ENCODE data around the gene CISH.
A peak's percentile ranks its signal among the peaks of the same experiment; 100 is the strongest.

The CISH gene

GRCh38 chr3:50622881-50623280 is 11.3 kb upstream of the CISH start:
- Histone ChIP-seq H3K9me3 (ENCODE audit: insufficient read depth, low read length) (no peaks in the 10 kb centered on the region), H3K4me3 (ENCODE audit: insufficient read length, low read depth) (no peak overlapping the region), H3K9ac (ENCODE audit: insufficient read length, low read depth) (no peak overlapping the region), H3K36me3 (ENCODE audit: insufficient read depth, insufficient read length, low read length) (peaks cover 41% of the 10 kb centered on the region), H3K27me3 (ENCODE audit: insufficient read depth, insufficient read length) (no peaks in the 10 kb centered on the region), H3K4me1 (ENCODE audit: insufficient read depth, insufficient read length) (peaks cover 17% of the 10 kb centered on the region)
- no peak for DNase-seq (ENCODE audit: low read depth, low spot score)
- no peak for TF ChIP-seq SUZ12 (IDR thresholded peaks at IDR 0.05; ENCODE audit: extremely low read depth, insufficient read depth, insufficient read length)
- TF ChIP-seq ZNF274 (IDR thresholded peaks at IDR 0.05; ENCODE audit: low read depth, low read length): no peak
- no peak for TF ChIP-seq YY1 (IDR thresholded peaks at IDR 0.05; ENCODE audit: insufficient read depth, insufficient read length)

GRCh38 chr3:50620820-50621219 is 9.2 kb upstream of the CISH start:
- peaks cover 13% of the 10 kb centered on the region for H3K4me1 ChIP-seq (ENCODE audit: insufficient read depth, insufficient read length)
- DNase-seq (ENCODE audit: low read depth, low spot score): no peak
- no peak overlapping the region for H3K9ac ChIP-seq (ENCODE audit: insufficient read length, low read depth)
- no peak for TF ChIP-seq YY1 (IDR thresholded peaks at IDR 0.05; ENCODE audit: insufficient read depth, insufficient read length)
- TF ChIP-seq SUZ12 (IDR thresholded peaks at IDR 0.05; ENCODE audit: extremely low read depth, insufficient read depth, insufficient read length): no peak
- TF ChIP-seq ZNF274 (IDR thresholded peaks at IDR 0.05; ENCODE audit: low read depth, low read length): no peak
- H3K9me3 ChIP-seq (ENCODE audit: insufficient read depth, low read length): no peaks in the 10 kb centered on the region
- peaks cover 4% of the 10 kb centered on the region for H3K27me3 ChIP-seq (ENCODE audit: insufficient read depth, insufficient read length)
- peaks cover 34% of the 10 kb centered on the region for H3K36me3 ChIP-seq (ENCODE audit: insufficient read depth, insufficient read length, low read length)
- H3K4me3 ChIP-seq (ENCODE audit: insufficient read length, low read depth): no peak overlapping the region

- peaks cover 11% of the 10 kb centered on the region for H3K4me1 ChIP-seq (ENCODE audit: insufficient read depth, insufficient read length)
- no peak overlapping the region for H3K4me3 ChIP-seq (ENCODE audit: insufficient read length, low read depth)
- peaks cover 7% of the 10 kb centered on the region for H3K27me3 ChIP-seq (ENCODE audit: insufficient read depth, insufficient read length)
- H3K36me3 ChIP-seq (ENCODE audit: insufficient read depth, insufficient read length, low read length): peaks cover 34% of the 10 kb centered on the region
- TF ChIP-seq SUZ12 (IDR thresholded peaks at IDR 0.05; ENCODE audit: extremely low read depth, insufficient read depth, insufficient read length) (no peak), YY1 (IDR thresholded peaks at IDR 0.05; ENCODE audit: insufficient read depth, insufficient read length) (no peak), ZNF274 (IDR thresholded peaks at IDR 0.05; ENCODE audit: low read depth, low read length) (no peak)
- no peaks in the 10 kb centered on the region for H3K9me3 ChIP-seq (ENCODE audit: insufficient read depth, low read length)
- DNase-seq (ENCODE audit: low read depth, low spot score): no peak
- H3K9ac ChIP-seq (ENCODE audit: insufficient read length, low read depth): no peak overlapping the region
Measured at GRCh38 chr3:50620420-50620819, 8.8 kb upstream of the CISH start.

DNA sequence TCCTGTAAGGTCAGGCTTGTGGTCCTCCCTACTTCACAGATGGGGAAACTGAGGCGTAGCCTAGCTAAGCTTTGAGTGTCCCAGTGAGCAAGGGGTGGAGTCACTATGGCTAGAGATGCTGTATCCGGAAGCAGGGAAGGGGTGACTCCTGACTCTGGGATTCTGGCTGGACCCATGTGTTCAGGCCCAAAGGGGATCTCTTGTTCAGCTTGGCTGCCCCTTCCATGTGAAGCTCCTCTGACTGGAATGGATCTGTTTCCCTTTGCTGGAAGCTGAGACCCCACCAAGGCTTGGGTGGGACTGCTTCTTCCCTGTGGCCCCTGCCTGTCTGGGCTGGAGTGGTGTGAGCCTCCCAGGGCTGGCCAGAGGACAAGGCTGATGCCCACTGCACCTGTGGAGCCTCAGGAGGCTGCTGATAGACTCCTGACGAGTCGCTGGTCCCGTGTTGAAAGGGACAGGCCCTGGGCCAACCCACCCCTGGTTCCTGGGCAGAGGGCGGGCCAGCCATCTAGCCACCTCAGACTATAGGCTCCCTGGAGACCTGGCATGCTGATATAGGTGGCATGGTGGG is 6.4 kb upstream of the CISH start:
- Histone ChIP-seq H3K36me3 (ENCODE audit: insufficient read depth, insufficient read length, low read length) (peaks cover 27% of the 10 kb centered on the region), H3K4me3 (ENCODE audit: insufficient read length, low read depth) (peak overlapping the region; percentile 73), H3K9me3 (ENCODE audit: insufficient read depth, low read length) (no peaks in the 10 kb centered on the region), H3K4me1 (ENCODE audit: insufficient read depth, insufficient read length) (peaks cover 8% of the 10 kb centered on the region), H3K9ac (ENCODE audit: insufficient read length, low read depth) (peak overlapping the region; percentile 89), H3K27me3 (ENCODE audit: insufficient read depth, insufficient read length) (peaks cover 25% of the 10 kb centered on the region)
- no peak for DNase-seq (ENCODE audit: low read depth, low spot score)
- TF ChIP-seq ZNF274 (IDR thresholded peaks at IDR 0.05; ENCODE audit: low read depth, low read length) (no peak), YY1 (IDR thresholded peaks at IDR 0.05; ENCODE audit: insufficient read depth, insufficient read length) (no peak), SUZ12 (IDR thresholded peaks at IDR 0.05; ENCODE audit: extremely low read depth, insufficient read depth, insufficient read length) (no peak)

DNA sequence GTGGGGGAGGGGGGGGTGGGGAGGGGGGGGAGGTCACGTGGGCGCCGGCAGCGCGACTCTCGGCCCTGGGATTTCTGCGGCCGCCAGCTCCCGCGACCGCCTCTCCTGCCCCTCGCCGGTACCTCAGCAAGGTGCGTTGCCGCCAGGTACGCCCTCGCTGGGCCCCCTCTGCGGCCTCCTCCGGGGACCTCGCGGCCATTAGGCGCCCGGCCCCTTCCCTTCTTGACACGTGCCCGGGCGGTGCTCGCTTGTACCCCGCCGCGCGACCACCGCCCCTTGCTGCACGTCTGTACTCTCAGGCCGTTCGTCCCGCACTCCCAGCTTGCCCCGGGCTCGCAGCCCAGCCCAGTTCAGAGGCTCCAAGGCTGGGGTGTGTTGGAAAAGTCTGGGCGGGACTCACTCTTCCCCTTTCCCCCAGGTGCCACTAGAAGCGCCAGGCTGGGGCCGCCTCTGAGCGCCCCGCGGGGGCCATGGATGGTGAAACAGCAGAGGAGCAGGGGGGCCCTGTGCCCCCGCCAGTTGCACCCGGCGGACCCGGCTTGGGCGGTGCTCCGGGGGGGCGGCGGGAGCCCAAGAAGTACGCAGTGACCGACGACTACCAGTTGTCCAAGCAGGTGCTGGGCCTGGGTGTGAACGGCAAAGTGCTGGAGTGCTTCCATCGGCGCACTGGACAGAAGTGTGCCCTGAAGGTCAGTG is 5.7 kb upstream of the CISH start, which contains the start of gene MAPKAPK3:
Gene MAPKAPK3 (plus strand): TSS at position 56 of the 696 bp plus-strand sequence. CDS start 415 bp downstream, at position 471.
- peak within 1 kb of the TSS; percentile 89 for H3K9ac ChIP-seq (ENCODE audit: insufficient read length, low read depth)

DNA sequence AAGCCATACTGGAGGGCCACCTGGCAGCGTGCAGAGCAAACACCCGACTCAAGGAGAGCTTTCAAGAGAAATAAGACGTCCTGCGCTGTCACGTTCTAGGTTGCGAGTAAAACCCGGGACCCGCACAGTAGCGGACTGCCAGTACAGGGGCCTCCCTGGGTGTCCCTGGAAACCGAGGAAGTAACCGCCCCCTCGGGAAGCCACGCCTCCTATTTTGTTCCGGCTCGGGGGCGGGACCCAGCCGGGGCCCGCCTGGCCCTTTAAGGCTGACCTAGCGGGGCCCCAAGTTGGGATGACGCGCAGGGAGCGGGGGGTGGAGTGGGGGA is 5.2 kb upstream of the CISH start:
- Histone ChIP-seq H3K4me3 (ENCODE audit: insufficient read length, low read depth) (peak overlapping the region; percentile 48), H3K9me3 (ENCODE audit: insufficient read depth, low read length) (no peaks in the 10 kb centered on the region), H3K9ac (ENCODE audit: insufficient read length, low read depth) (peak overlapping the region; percentile 70), H3K4me1 (ENCODE audit: insufficient read depth, insufficient read length) (peaks cover 8% of the 10 kb centered on the region), H3K36me3 (ENCODE audit: insufficient read depth, insufficient read length, low read length) (peaks cover 15% of the 10 kb centered on the region), H3K27me3 (ENCODE audit: insufficient read depth, insufficient read length) (peaks cover 36% of the 10 kb centered on the region)
- no peak for TF ChIP-seq ZNF274 (IDR thresholded peaks at IDR 0.05; ENCODE audit: low read depth, low read length)
- TF ChIP-seq SUZ12 (IDR thresholded peaks at IDR 0.05; ENCODE audit: extremely low read depth, insufficient read depth, insufficient read length): no peak
- TF ChIP-seq YY1 (IDR thresholded peaks at IDR 0.05; ENCODE audit: insufficient read depth, insufficient read length): no peak
- DNase-seq (ENCODE audit: low read depth, low spot score): peak; percentile 89

More for the DNA sequence above, 5.7 kb upstream of the CISH start, which contains the start of gene MAPKAPK3:
- Histone ChIP-seq H3K27me3 (ENCODE audit: insufficient read depth, insufficient read length) (peaks cover 33% of the 10 kb centered on the region), H3K9me3 (ENCODE audit: insufficient read depth, low read length) (no peaks in the 10 kb centered on the region), H3K4me1 (ENCODE audit: insufficient read depth, insufficient read length) (peaks cover 8% of the 10 kb centered on the region), H3K36me3 (ENCODE audit: insufficient read depth, insufficient read length, low read length) (peaks cover 20% of the 10 kb centered on the region), H3K4me3 (ENCODE audit: insufficient read length, low read depth) (peak within 1 kb of the TSS; percentile 73)
- TF ChIP-seq ZNF274 (IDR thresholded peaks at IDR 0.05; ENCODE audit: low read depth, low read length): no peak
- DNase-seq (ENCODE audit: low read depth, low spot score): no peak

DNA sequence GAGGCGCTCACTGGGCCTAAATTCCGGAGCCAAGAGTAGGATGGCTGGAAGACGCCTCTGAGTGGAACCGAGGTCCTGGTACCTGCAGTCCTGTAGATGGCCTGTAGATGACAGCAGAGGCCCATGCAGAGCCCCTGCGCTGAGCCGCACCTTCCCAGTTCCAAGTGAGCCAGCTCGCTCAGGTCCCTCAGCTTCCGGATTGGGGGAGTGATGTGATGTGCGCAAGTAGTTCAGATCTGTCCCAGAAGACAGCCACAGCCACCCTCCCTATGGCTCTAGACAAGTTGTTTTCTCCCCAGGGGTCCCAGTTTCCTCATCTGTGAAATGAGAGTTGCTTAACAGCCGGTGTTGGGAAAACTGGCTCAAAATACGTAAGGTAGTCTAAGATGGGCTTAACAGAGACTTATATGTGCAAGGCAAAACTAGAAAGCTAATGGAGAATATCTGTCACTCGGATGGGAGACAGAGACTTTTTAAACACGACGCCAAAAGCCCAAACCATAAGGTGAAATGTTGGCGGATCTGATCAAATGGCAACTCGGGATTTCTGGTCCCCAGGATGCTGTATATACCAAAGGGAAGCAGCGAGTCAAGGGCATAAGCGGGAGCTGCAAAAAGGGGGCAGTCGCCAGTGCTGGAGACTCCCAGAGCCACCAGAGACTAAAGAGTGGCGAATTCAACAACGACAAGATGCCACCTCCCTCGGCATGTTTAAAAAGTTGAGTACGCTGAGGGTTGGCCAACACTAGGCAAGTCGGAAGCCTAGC is 4.6 kb upstream of the CISH start:
- peak overlapping the region; percentile 70 for H3K9ac ChIP-seq (ENCODE audit: insufficient read length, low read depth)
- no peaks in the 10 kb centered on the region for H3K9me3 ChIP-seq (ENCODE audit: insufficient read depth, low read length)
- peak overlapping the region; percentile 48 for H3K4me3 ChIP-seq (ENCODE audit: insufficient read length, low read depth)
- H3K27me3 ChIP-seq (ENCODE audit: insufficient read depth, insufficient read length): peaks cover 37% of the 10 kb centered on the region
- TF ChIP-seq YY1 (IDR thresholded peaks at IDR 0.05; ENCODE audit: insufficient read depth, insufficient read length): no peak
- TF ChIP-seq ZNF274 (IDR thresholded peaks at IDR 0.05; ENCODE audit: low read depth, low read length): no peak
- no peak for TF ChIP-seq SUZ12 (IDR thresholded peaks at IDR 0.05; ENCODE audit: extremely low read depth, insufficient read depth, insufficient read length)
- H3K4me1 ChIP-seq (ENCODE audit: insufficient read depth, insufficient read length): peaks cover 9% of the 10 kb centered on the region
- H3K36me3 ChIP-seq (ENCODE audit: insufficient read depth, insufficient read length, low read length): peaks cover 15% of the 10 kb centered on the region
- DNase-seq (ENCODE audit: low read depth, low spot score): peak; percentile 84
